H9 (cell line): ENCODE data around the gene VASP. TPM values are rescaled to one million over a fixed set of nuclear protein-coding genes. Genes with fewer than 3 reads are reported as not detected.

ENCODE experiments used
- DNase-seq: peaks from one replicate; pipeline ENCODE4 v3.0.0-alpha.2; 2017
- H2AFZ ChIP-seq: one replicate; pipeline ENCODE4 v1.6.1; 2013; ENCODE audit warnings: mild to moderate bottlenecking, low read length, control low read depth, moderate library complexity
- H2AK5ac ChIP-seq: 2 replicates; pipeline ENCODE4 v1.6.1; 2013; ENCODE audit warnings: low read length, control low read depth, mixed read lengths; ENCODE audit not compliant: insufficient read length
- H2BK120ac ChIP-seq: one replicate; pipeline ENCODE4 v1.6.1; 2013; ENCODE audit warnings: low read depth, mild to moderate bottlenecking, low read length, control low read depth, inconsistent platforms; ENCODE audit not compliant: poor library complexity, severe bottlenecking
- H2BK12ac ChIP-seq: 2 replicates; pipeline ENCODE4 v1.6.1; 2013; ENCODE audit warnings: low read length, control low read depth, mixed read lengths, low read depth; ENCODE audit not compliant: insufficient read length
- H2BK15ac ChIP-seq: 2 replicates; pipeline ENCODE4 v1.6.1; 2013; ENCODE audit warnings: low read depth, low read length, control low read depth
- H2BK20ac ChIP-seq: one replicate; pipeline ENCODE4 v1.6.1; 2013; ENCODE audit warnings: low read depth, mild to moderate bottlenecking, low read length, control low read depth, inconsistent platforms; ENCODE audit not compliant: poor library complexity, severe bottlenecking
- H2BK5ac ChIP-seq: 2 replicates; pipeline ENCODE4 v1.6.1; 2013; ENCODE audit warnings: low read length, control low read depth, mixed read lengths; ENCODE audit not compliant: insufficient read length
- H3K14ac ChIP-seq: 2 replicates; pipeline ENCODE4 v1.6.1; 2013; ENCODE audit warnings: low read length, control low read depth; ENCODE audit not compliant: insufficient read depth
- H3K18ac ChIP-seq: 2 replicates; pipeline ENCODE4 v1.6.1; 2013; ENCODE audit warnings: low read depth, mild to moderate bottlenecking, mixed read lengths, low read length, control low read depth; ENCODE audit not compliant: insufficient read length
- H3K23ac ChIP-seq: 2 replicates; pipeline ENCODE4 v1.6.1; 2013; ENCODE audit warnings: low read length, control low read depth, mixed read lengths, low read depth; ENCODE audit not compliant: insufficient read length
- H3K23me2 ChIP-seq: 2 replicates; pipeline ENCODE4 v1.6.1; 2013; ENCODE audit warnings: low read depth, mild to moderate bottlenecking, mixed read lengths, low read length, control low read depth; ENCODE audit not compliant: insufficient read length, poor library complexity, severe bottlenecking
- H3K27ac ChIP-seq: 2 replicates; pipeline ENCODE4 v1.5.1; 2013; ENCODE audit warnings: low read length, control low read depth, mixed read lengths, low read depth; ENCODE audit not compliant: insufficient read length
- H3K27me3 ChIP-seq: 2 replicates; pipeline ENCODE4 v1.6.1; 2013; ENCODE audit warnings: low read length, control low read depth, inconsistent platforms; ENCODE audit not compliant: insufficient read depth
- H3K4ac ChIP-seq: 2 replicates; pipeline ENCODE4 v1.6.1; 2013; ENCODE audit warnings: low read depth, mild to moderate bottlenecking, control low read depth, inconsistent platforms, low read length, moderate library complexity
- H3K4me1 ChIP-seq: 2 replicates; pipeline ENCODE4 v1.6.1; 2013; ENCODE audit warnings: low read length, control low read depth, inconsistent platforms; ENCODE audit not compliant: insufficient read depth
- H3K4me2 ChIP-seq: 2 replicates; pipeline ENCODE4 v1.6.1; 2013; ENCODE audit warnings: low read length, control low read depth, mixed read lengths; ENCODE audit not compliant: insufficient read length, insufficient read depth
- H3K56ac ChIP-seq: 2 replicates; pipeline ENCODE4 v1.6.1; 2013; ENCODE audit warnings: low read depth, mild to moderate bottlenecking, mixed read lengths, low read length, control low read depth; ENCODE audit not compliant: insufficient read length
- H3K79me1 ChIP-seq: 2 replicates; pipeline ENCODE4 v1.6.1; 2013; ENCODE audit warnings: low read depth, mild to moderate bottlenecking, moderate library complexity, low read length, control low read depth, inconsistent platforms; ENCODE audit not compliant: insufficient read depth, poor library complexity, severe bottlenecking
- H3K79me2 ChIP-seq: 2 replicates; pipeline ENCODE4 v1.6.1; 2013; ENCODE audit warnings: low read length, control low read depth, inconsistent platforms; ENCODE audit not compliant: insufficient read depth
- H3K9ac ChIP-seq: 2 replicates; pipeline ENCODE4 v1.6.1; 2013; ENCODE audit warnings: low read length, control low read depth, mixed read lengths; ENCODE audit not compliant: insufficient read length; ENCODE audit errors: extremely low read depth
- H3K9me3 ChIP-seq: one replicate; pipeline ENCODE4 v1.6.1; 2013; ENCODE audit warnings: low read depth, low read length, inconsistent platforms; ENCODE audit not compliant: control insufficient read depth
- H3T11ph ChIP-seq: one replicate; pipeline ENCODE4 v1.6.1; 2013; ENCODE audit warnings: mild to moderate bottlenecking, low read length, control low read depth, inconsistent platforms
- H4K20me1 ChIP-seq: one replicate; pipeline ENCODE4 v1.6.1; 2013; ENCODE audit not compliant: control insufficient read depth, insufficient read length, insufficient read depth
- H4K5ac ChIP-seq: 2 replicates; pipeline ENCODE4 v1.6.1; 2013; ENCODE audit warnings: low read depth, mild to moderate bottlenecking, mixed read lengths, low read length, control low read depth; ENCODE audit not compliant: insufficient read length
- H4K8ac ChIP-seq: replicated peaks from 2 replicates; pipeline ENCODE4 v1.6.1; 2013; ENCODE audit warnings: low read length, control low read depth, mixed read lengths, low read depth; ENCODE audit not compliant: insufficient read length
- H4K91ac ChIP-seq: 2 replicates; pipeline ENCODE4 v1.6.1; 2013; ENCODE audit warnings: low read depth, mild to moderate bottlenecking, moderate library complexity, mixed read lengths, low read length, control low read depth; ENCODE audit not compliant: insufficient read length
- H3K27ac Mint-ChIP-seq, 3 experiments: 2 replicates in 2 of 3; 3 replicates in 1 of 3; pipeline ENCODE4 v1.8.0; 2020 to 2021; ENCODE audit warnings: mixed read lengths in 3 of 3, mild to moderate bottlenecking in 1 of 3, moderate library complexity in 1 of 3
- H3K27me3 Mint-ChIP-seq: 2 replicates; pipeline ENCODE4 v1.8.0; 2021; ENCODE audit warnings: low read depth, mild to moderate bottlenecking, moderate library complexity, mixed read lengths
- H3K36me3 Mint-ChIP-seq, 3 experiments: 2 replicates in 2 of 3; 3 replicates in 1 of 3; pipeline ENCODE4 v1.8.0; 2020 to 2021; ENCODE audit warnings: low read depth in 3 of 3, mixed read lengths in 3 of 3; ENCODE audit not compliant: insufficient read depth in 1 of 3
- H3K4me1 Mint-ChIP-seq, 2 experiments: 2 replicates each; pipeline ENCODE4 v1.8.0; 2020; ENCODE audit warnings: mixed read lengths in 2 of 2
- H3K4me3 Mint-ChIP-seq, 2 experiments: 2 replicates in 1 of 2; 3 replicates in 1 of 2; pipeline ENCODE4 v1.8.0; 2020 to 2021; ENCODE audit warnings: mild to moderate bottlenecking in 2 of 2, mixed read lengths in 2 of 2, moderate library complexity in 1 of 2
- H3K9me3 Mint-ChIP-seq, 2 experiments: 2 replicates in 1 of 2; 3 replicates in 1 of 2; pipeline ENCODE4 v1.8.0; 2020; ENCODE audit warnings: mild to moderate bottlenecking in 2 of 2, mixed read lengths in 2 of 2, moderate library complexity in 1 of 2
- CTCF ChIP-seq: fragments of 200-600 bp; sonication (generic); conservative IDR thresholded peaks from 3 replicates; pipeline ENCODE4 v1.8.0; 2021; ENCODE audit warnings: antibody characterized with exemption, mild to moderate bottlenecking
- WGBS: extraction: QIAGEN DNeasy Blood & Tissue Kit; methylation state at CpG from one replicate; pipeline ENCODE4 v1.1.7; 2013; ENCODE audit warnings: missing lambda C conversion rate, low lambda C conversion rate, mixed read lengths; ENCODE audit not compliant: insufficient read length; ENCODE audit errors: extremely low coverage; 5-methylcytosine and 5-hydroxymethylcytosine counted together
- total RNA-seq: library from RNA; stranded (reverse); gene quantifications from 2 replicates; pipeline ENCODE4 v1.2.1, GENCODE V29; 2021

Gene VASP
- total RNA-seq, 1 experiment from 2014 or later = 157 TPM

GRCh38 chr19:45560686-45561085 lies 53.4 kb downstream of the VASP start:
- DNase-seq = no peak
- Mint-ChIP-seq H3K4me3 (no peak overlapping the region), H3K27ac (peak overlapping the region in 2 of 3 experiments; percentile 9 to 85; a peak in 2 of 7 replicates), H3K27me3 (no peaks in the 10 kb centered on the region), H3K9me3 (no peaks in the 10 kb centered on the region), H3K4me1 (peaks cover 17 to 18% of the 10 kb centered on the region in 2 experiments), H3K36me3 (no peaks in the 10 kb centered on the region; a peak in 1 of 7 replicates)
- Histone ChIP-seq H2BK120ac (no peak overlapping the region), H2BK5ac (no peak overlapping the region), H3K23me2 (no peaks in the 10 kb centered on the region), H3K79me2 (0 out of 2 replicates have a peak, but pooled peaks cover 2% of the 10 kb centered on the region), H3K27me3 (no peaks in the 10 kb centered on the region), H4K91ac (no peak overlapping the region), H4K5ac (no peak overlapping the region), H2AFZ (no peak overlapping the region), H3K4ac (no peak overlapping the region), H4K8ac (no peak overlapping the region), H3K18ac (no peak overlapping the region), H3K56ac (no peak overlapping the region), H2BK15ac (no peak overlapping the region), H3K14ac (no peak overlapping the region), H4K20me1 (no peaks in the 10 kb centered on the region), H3K9me3 (no peaks in the 10 kb centered on the region), H3K4me1 (peaks cover 4% of the 10 kb centered on the region; the same call in 1 of the 2 replicates), H2BK12ac (no peak overlapping the region), H3K9ac (no peak overlapping the region), H3T11ph (no peak overlapping the region), H2AK5ac (no peak overlapping the region), H3K23ac (no peak overlapping the region), H2BK20ac (no peak overlapping the region), H3K79me1 (no peaks in the 10 kb centered on the region), H3K27ac (no peak overlapping the region), H3K4me2 (no peak overlapping the region)
- WGBS = no CpG with 5 or more reads among the region's 11 CpGs
- TF ChIP-seq CTCF = no peak
